Thoracic aorta endothelial cell (primary cell): Measurements from ENCODE around the gene SEMA3B. TPM values are rescaled to one million over a fixed set of nuclear protein-coding genes. Genes with fewer than 3 reads are reported as not detected.

Source experiments
- small RNA-seq: library from RNA; depleted of rRNA; stranded (forward); fragments of <200 nt; gene quantifications from one replicate; pipeline ENCODE3, GENCODE V24; 2012
- total RNA-seq: library from RNA; depleted of rRNA; stranded (reverse); fragments of >200 nt; gene quantifications from 2 replicates; pipeline ENCODE4 v1.2.3, GENCODE V29; 2012

The SEMA3B gene
- 0.40 and 0.79 TPM in 2 replicates for total RNA-seq

DNA sequence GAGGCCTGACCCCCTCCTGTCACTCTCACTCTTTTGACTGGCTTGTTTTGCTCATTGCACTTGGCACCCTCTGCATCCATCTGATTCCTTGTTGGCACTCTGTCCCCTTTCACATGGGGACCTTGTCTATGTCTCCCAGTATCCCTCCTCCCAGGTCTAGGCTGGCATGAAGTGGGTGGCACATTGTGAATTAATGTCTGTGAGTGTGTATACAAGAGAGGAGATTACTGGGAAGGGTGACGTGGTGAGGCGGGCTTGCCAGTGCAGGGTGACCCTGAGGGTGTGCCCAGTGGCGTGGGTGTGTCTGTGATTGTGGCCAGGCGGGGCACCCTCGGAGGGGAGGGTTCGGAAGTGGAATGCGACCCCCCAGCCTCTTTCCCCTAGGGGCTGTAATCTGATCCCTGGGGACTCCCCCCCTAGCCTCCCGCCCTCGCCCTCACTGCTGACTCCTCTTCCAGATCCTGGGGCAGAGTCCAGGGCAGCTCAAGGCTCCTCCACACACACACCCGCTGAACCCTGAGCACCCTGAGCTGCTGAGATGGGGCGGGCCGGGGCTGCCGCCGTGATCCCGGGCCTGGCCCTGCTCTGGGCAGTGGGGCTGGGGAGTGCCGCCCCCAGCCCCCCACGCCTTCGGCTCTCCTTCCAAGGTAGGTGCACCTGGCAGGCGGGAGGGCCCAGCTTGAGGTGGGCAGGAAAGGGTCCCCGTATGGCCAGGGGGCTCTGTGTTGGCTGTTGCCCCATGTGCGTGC lies at the start of gene SEMA3B:
Gene SEMA3B, plus strand, starts transcription at position 445 of the 749 bp plus-strand sequence. Its CDS starts 94 bp downstream, at position 539.

DNA sequence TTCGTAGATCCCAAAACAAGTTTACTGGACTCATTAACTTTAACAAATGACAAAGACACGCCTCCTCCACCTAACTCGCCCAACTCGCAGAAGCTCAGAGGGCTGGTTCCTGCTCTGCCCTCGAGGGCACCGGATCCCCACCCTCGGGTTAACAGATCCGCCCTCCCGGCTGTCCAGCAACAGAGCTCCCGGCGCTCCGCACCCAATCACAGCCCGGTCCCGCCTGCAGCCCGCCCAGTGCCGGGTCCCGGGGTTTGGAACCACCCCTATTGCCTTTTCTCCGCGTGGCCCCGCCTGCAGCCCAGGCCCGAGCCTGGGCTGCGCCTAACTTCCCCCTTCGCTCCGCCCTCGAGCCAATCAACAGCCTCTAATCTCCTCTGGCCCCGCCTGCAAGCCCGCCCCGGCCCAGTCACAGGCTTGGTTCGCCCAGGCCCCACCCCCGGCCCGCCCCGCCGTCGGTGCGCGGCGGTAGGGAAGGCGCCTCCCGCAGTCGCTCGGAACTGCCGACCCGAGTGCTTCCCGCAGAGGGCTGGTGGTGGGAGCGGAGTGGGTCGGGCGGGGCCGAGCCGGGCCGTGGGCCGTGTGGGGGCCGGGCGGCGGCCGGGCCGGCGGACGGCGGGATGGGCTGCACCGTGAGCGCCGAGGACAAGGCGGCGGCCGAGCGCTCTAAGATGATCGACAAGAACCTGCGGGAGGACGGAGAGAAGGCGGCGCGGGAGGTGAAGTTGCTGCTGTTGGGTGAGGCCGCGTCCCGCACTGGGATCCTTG lies 33.0 kb upstream of the SEMA3B start, which contains the start of gene GNAI2:
Gene GNAI2, plus strand, starts transcription at position 489 of the 768 bp plus-strand sequence. Its CDS starts 132 bp downstream, at position 621.

DNA sequence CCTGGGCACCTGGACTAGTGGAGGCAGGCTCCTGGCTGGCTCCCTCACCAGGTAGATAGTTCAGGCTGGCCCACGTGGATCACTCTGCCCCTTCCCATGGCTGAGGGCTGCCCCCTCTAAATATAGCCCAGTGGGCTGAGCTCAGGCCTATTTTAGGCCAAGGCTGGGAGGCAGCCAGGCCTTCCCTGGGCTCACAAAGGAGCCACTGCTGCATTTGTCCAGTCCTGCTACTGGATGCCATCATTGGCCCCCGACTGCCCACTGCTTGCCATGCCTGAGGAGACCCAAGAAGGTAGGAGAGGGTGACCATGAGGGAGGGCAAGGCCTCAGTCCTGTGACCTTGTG lies 9.9 kb downstream of the SEMA3B start, which contains the start of gene LSMEM2:
Gene LSMEM2, plus strand, starts transcription at position 208 of the 345 bp plus-strand sequence. Its CDS starts 27 bp downstream, at position 235.

DNA sequence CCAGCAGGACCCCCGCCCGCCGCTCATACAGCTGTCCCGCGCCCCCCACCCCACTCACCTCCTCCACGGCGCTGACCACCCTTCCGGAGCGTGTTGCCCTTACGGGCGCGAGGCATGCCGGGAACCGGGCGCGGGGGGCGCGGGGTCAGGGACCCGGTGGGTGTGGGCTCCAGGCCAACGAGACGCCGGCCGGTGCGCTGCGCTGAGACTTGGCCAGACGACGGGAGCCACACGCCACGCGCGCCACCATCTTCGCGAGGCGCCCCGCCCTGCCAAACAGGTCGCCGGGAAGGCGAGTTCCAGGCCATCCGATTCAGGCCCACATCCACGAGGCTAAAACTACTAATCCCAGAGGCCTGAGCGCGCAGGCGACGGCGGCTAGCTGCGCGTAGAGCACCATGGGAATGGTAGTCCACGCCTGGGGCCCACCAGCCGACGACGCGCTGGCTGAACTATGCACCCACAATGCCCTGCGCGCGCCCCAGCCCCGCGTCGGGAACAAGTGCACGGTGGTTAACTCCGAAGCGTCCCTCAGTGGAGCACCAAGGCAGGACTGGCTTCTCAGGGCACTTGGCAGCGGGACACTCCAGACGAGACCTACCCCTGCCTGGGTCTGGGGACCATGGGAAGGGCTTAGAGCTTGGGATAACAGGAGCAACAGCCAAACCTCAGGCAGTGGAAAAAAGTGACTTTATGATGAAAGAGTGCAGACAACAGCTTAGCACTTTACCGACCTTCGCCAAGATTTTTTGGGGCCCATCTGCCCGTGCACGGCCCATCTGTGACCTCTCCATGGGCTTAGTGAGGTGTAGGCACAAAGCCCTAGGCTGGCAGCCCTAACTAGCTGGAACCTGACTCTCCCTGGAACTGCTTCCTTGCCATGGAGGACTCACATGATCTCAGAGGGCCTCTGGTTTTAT lies 23.5 kb downstream of the SEMA3B start, which contains the start of gene IFRD2:
Gene IFRD2, minus strand, starts transcription at position 271 of the 920 bp plus-strand sequence. Its CDS starts 155 bp downstream, at position 116.

DNA sequence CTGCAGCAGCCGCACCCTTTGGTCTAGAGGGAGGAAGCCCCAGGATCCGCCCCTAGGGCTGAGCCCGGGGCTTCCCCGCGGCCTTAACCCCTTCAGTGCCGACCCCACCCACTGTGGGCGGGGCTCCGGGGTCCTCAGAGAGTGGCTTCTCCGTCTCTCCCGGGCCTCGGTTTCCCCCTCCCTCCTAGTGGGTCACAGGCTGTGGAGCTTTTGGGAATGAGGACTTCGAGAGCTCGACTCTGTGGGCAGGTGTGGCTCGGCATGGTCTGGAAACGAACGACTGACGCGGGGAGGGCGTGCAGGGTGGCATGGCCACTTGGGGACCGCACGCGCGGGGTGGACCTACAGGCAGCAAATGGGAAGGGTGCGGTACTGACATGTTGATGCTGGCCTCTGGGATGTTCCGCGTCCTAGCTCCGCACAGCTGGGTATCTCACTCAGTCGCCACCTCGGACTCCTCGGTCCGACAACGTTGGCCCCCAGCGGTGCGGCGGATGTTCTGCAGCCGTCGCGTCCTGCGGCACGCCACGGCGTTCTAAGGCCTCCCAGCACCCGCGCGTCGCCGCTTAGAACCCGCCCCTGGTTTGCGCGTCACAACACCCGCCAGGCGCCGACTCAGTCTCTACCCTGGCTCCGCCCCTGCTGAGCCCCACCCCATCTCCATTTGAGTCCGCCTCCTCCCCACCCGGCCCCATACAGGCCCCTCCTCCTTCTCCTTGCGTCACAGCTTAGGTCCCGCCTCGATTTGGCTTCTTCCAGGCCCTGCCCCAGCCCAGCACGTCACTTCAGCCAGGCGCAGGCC lies 30.1 kb downstream of the SEMA3B start, which contains the start of the genes HYAL3 and NAA80:
Gene HYAL3, minus strand, starts transcription at position 570 of the 802 bp plus-strand sequence. CDS start 3,803 bp downstream, outside the sequence.
Gene NAA80, minus strand, starts transcription at position 570 of the 802 bp plus-strand sequence. CDS start 1,942 bp downstream, outside the sequence.

DNA sequence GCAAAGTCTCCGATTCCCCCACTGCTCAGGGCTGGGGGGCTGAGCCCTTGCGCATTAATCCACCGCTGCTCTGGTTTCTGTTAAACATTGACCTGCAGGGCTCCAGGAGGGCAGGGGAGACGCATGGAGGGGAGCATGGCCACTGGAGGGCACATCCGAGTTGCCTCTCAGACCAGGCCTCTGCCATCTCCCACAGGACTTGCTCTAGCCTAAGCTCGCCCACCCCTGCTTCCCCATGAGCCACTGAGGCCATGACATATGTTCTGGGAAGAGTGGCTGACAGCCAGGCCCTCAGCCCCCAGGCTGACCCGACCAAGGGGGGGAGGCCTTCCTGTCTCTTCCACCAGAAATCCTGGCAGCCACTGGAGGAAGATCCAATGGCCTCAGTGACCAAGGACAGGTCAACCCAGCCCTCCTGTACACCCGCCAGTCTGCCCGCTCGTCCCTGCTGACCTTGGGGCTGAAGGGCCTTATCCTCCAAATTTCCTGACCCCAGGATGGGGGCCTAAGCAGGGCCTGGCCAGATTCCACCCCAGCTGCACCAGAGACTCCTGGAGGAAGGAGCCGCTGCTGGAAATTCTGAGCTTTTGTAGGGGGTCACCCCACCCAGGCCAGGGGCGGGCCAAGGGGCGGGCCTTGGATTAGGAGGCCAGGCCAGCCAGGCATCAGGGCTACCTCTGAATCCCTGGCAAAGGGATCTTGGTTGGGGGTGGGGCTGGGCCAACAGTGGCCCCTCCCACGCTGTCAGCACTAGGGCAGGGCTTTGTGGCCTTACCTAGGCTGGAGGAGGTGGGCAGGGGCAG lies 34.3 kb downstream of the SEMA3B start, which contains the start of gene HYAL1:
Gene HYAL1, minus strand, starts transcription at position 562 of the 803 bp plus-strand sequence. CDS start 618 bp downstream, outside the sequence.

DNA sequence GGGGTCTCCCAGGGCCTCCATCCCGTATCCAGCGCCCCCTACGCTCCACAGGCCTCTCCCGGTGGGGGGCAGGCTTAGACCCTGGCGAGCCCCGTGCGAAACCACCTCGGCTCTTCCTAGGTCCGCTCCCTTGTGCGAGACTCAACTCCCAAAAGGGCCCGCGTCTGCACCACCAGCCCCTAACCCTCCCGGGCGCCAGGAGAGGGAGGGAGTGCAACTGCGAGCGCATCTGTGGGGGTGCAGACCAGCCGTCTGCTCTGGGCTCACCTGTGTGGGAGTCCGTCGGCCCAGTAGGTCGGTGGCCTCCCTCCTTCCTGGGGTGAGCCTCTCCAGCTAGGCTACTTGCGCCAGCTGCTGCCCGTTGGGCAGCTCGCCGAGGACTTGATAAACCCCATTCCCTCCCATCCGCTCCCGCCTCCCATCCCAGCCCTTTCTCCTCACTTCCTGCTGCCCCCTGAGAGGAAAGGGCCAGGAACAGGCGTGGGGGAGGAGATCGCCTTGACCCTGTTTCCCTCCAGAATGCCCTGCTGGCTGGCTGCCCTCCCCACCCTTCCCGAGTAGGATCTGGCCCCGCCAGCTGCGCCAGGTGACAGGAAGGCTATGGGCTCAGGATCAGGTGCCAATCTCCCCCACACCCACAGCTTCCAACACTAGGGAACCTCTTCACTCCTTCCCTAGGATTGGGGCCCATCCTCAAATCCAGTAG lies 53.6 kb downstream of the SEMA3B start, which contains the start of gene HYAL2:
Gene HYAL2, minus strand, starts transcription at position 360 of the 706 bp plus-strand sequence. CDS start 2,256 bp downstream, outside the sequence.

Small RNAs within 50 kb of the gene (small RNA-seq; reads per million reads assigned to genes)
- not detected for gene MIR5787

Other genes starting within 250 kb of the SEMA3B start
- 195 and 202 TPM in 2 replicates for gene RBM5, start 180.2 kb upstream of the SEMA3B start, total RNA-seq
- 75.3 and 134 TPM in 2 replicates for gene SEMA3F, start 113.8 kb upstream of the SEMA3B start, total RNA-seq
- gene GNAT1, start 77.5 kb upstream of the SEMA3B start, total RNA-seq = not detected in 2 replicates
- 0.13 and 0.36 TPM in 2 replicates for gene SLC38A3, start 63.9 kb upstream of the SEMA3B start, total RNA-seq
- gene GNAI2, start 32.9 kb upstream of the SEMA3B start, total RNA-seq = 492 and 561 TPM in 2 replicates
- gene LSMEM2, start 9.9 kb downstream of the SEMA3B start, total RNA-seq = not detected in 2 replicates
- 114 and 131 TPM in 2 replicates for gene IFRD2, start 23.3 kb downstream of the SEMA3B start, total RNA-seq
- 4.9 and 7.0 TPM in 2 replicates for gene HYAL3, start 30.3 kb downstream of the SEMA3B start, total RNA-seq
- 7.0 and 10.0 TPM in 2 replicates for gene NAA80, start 30.3 kb downstream of the SEMA3B start, total RNA-seq
- gene HYAL1, start 34.4 kb downstream of the SEMA3B start, total RNA-seq = 3.7 and 5.0 TPM in 2 replicates
- gene HYAL2, start 53.6 kb downstream of the SEMA3B start, total RNA-seq = 271 and 320 TPM in 2 replicates
- gene TUSC2, start 59.1 kb downstream of the SEMA3B start, total RNA-seq = 29.6 and 31.4 TPM in 2 replicates
- gene RASSF1, start 71.7 kb downstream of the SEMA3B start, total RNA-seq = 14.6 and 17.0 TPM in 2 replicates
- gene ZMYND10, start 76.6 kb downstream of the SEMA3B start, total RNA-seq = 0.07 and 0.13 TPM in 2 replicates
- 15.8 and 16.1 TPM in 2 replicates for gene NPRL2, start 81.6 kb downstream of the SEMA3B start, total RNA-seq
- 10.8 and 12.2 TPM in 2 replicates for gene CYB561D2, start 81.7 kb downstream of the SEMA3B start, total RNA-seq
- 42.3 and 46.7 TPM in 2 replicates for gene TMEM115, start 90.4 kb downstream of the SEMA3B start, total RNA-seq
- gene CACNA2D2, start 234.5 kb downstream of the SEMA3B start, total RNA-seq = under 0.01 TPM in 2 replicates